Esophagus squamous epithelium (tissue), 5 donors: ENCODE results near the gene NAPB. TPM values are rescaled to one million over a fixed set of nuclear protein-coding genes. Genes with fewer than 3 reads are reported as not detected.

Experiments
- DNase-seq: peaks from one replicate; lab custom pipeline; 2025; lab: John Stamatoyannopoulos, UW
- H3K27ac ChIP-seq, 4 donors: fragments of 200-600 bp; sonication (generic); one replicate each; pipeline ENCODE4 v1.5.1; 2016 to 2019; ENCODE audit warnings: mild to moderate bottlenecking in 1 of 4
- H3K27me3 ChIP-seq, 4 donors: fragments of 200-600 bp; sonication (generic); 1 replicate in 3 of 4; 2 replicates in 1 of 4; pipeline versions ENCODE4 v1.5.1 to v1.6.0; 2017 to 2021; ENCODE audit warnings: antibody characterized with exemption in 1 of 4
- H3K36me3 ChIP-seq, 3 donors: fragments of 200-600 bp; sonication (generic); one replicate each; pipeline ENCODE4 v1.5.1; 2016 to 2019
- H3K4me1 ChIP-seq, 3 donors: fragments of 200-600 bp; sonication (generic); one replicate each; pipeline ENCODE4 v1.5.1; 2017 to 2019
- H3K4me3 ChIP-seq, 4 donors: fragments of 200-600 bp; sonication (generic); 1 replicate in 3 of 4; 2 replicates in 1 of 4; pipeline ENCODE4 v1.5.1; 2016 to 2019; ENCODE audit warnings: mild to moderate bottlenecking in 2 of 4, moderate library complexity in 1 of 4
- H3K9me3 ChIP-seq, 3 donors: fragments of 200-600 bp; sonication (generic); one replicate each; pipeline ENCODE4 v1.5.1; 2016 to 2019
- POLR2A ChIP-seq, 4 donors: fragments of 450-650 bp; IDR thresholded peaks; one replicate each; pipeline ENCODE4 v1.6.1; 2017; ENCODE audit warnings: antibody characterized with exemption in 4 of 4, mild to moderate bottlenecking in 4 of 4, moderate library complexity in 3 of 4
- WGBS, 2 donors: methylation state at CpG; one replicate each; pipeline ENCODE4 v1.1.5; 2018; 5-methylcytosine and 5-hydroxymethylcytosine counted together
- intact Hi-C: fragments of 100-400 bp; cut with DNase I; formaldehyde crosslinking; loops from one replicate; pipeline ENCODE4 v1.15.0; 2022
- total RNA-seq, 4 donors: library from RNA; depleted of rRNA; stranded (reverse); fragments of >200 nt; gene quantifications; one replicate each; pipeline ENCODE4 v1.1.0, GENCODE V29; 2016
- TF ChIP-seq, protein P1 (sequence below), 6 experiments: fragments of 450-650 bp in 4 of 6; fragments of 200-600 bp in 2 of 6; sonication (generic) in 2 of 6; IDR thresholded peaks; one replicate each; pipeline ENCODE4 v1.5.1; 2016 to 2019; ENCODE audit warnings: antibody characterized with exemption in 6 of 6, mild to moderate bottlenecking in 4 of 6, moderate library complexity in 4 of 6
- donor health status: DM: yes; HTN: yes; CAD: no.

The NAPB gene
- total RNA-seq, 4 donors from 2014 or later: 7.7 to 16.0 (median 8.7) TPM

DNA sequence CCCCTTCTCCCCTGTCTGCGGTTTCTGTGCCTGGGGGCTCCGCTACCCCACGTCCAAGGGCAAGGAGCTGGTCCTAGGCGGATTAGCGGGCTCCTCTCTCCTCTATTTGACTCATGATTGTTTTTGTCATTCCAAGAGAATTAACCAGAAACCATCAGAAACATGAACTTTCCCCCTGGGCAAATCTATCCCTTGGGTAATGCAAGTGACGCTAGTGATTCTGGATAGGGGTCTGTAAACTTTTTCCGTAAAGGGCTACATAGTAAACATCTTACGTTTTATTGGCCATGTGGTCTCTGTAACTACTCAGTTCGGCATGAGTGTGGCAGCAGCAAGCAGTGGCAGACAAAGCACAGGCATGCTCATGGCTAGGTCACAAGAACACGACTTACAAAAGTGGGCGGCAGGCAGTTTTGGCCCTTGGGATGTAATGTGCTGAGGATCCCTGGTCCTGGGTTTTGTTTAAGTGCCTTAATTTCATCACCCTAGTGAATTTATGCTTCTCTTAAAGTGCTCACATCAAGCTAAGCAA is 30.7 kb upstream of the NAPB start:
- H3K36me3 ChIP-seq: no peaks in the 10 kb centered on the region
- TF ChIP-seq POLR2A (IDR thresholded peaks at IDR 0.05): no peak
- TF ChIP-seq, protein P1, sequence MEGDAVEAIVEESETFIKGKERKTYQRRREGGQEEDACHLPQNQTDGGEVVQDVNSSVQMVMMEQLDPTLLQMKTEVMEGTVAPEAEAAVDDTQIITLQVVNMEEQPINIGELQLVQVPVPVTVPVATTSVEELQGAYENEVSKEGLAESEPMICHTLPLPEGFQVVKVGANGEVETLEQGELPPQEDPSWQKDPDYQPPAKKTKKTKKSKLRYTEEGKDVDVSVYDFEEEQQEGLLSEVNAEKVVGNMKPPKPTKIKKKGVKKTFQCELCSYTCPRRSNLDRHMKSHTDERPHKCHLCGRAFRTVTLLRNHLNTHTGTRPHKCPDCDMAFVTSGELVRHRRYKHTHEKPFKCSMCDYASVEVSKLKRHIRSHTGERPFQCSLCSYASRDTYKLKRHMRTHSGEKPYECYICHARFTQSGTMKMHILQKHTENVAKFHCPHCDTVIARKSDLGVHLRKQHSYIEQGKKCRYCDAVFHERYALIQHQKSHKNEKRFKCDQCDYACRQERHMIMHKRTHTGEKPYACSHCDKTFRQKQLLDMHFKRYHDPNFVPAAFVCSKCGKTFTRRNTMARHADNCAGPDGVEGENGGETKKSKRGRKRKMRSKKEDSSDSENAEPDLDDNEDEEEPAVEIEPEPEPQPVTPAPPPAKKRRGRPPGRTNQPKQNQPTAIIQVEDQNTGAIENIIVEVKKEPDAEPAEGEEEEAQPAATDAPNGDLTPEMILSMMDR (IDR thresholded peaks at IDR 0.05): no peak
- no peak overlapping the region for H3K4me3 ChIP-seq
- no peak overlapping the region for H3K27ac ChIP-seq
- intact Hi-C loops: no loop called here
- DNase-seq: no peak
- H3K9me3 ChIP-seq: no peaks in the 10 kb centered on the region
- 83 to 91% methylated on average over 9 to 11 of the region's 11 CpGs for WGBS, 2 donors
- no peaks in the 10 kb centered on the region for H3K4me1 ChIP-seq
- peaks cover 0 to 5% (median 0%) of the 10 kb centered on the region in 4 donors for H3K27me3 ChIP-seq

DNA sequence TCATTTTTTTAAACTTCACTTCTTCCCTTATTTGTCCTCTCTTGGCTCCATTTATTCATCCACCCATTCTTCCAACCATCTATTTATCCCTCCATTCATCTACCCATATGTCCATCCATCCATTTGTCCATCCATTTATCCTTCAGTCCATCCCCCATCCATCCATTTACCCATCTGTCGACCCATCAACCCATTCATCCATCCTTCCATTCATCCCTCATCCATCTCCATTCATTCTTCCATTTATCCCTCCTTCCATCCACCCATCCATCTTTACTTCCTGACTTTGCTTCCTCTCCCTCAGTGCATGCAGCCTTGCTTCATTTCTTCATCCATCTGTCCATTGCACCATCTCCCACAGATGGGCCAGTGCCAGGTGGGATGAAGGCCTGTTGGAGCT is 29.6 kb upstream of the NAPB start:
- no peak for TF ChIP-seq POLR2A (IDR thresholded peaks at IDR 0.05)
- TF ChIP-seq, protein P1 (IDR thresholded peaks at IDR 0.05): no peak
- intact Hi-C loops: no loop called here
- WGBS, 2 donors: 84 to 90% methylated on average over 1 of the region's 1 CpG
- H3K27me3 ChIP-seq: peaks cover 0 to 5% (median 0%) of the 10 kb centered on the region in 4 donors
- H3K4me3 ChIP-seq: no peak overlapping the region
- H3K4me1 ChIP-seq: no peaks in the 10 kb centered on the region
- no peaks in the 10 kb centered on the region for H3K9me3 ChIP-seq
- no peaks in the 10 kb centered on the region for H3K36me3 ChIP-seq
- no peak for DNase-seq
- H3K27ac ChIP-seq: no peak overlapping the region

DNA sequence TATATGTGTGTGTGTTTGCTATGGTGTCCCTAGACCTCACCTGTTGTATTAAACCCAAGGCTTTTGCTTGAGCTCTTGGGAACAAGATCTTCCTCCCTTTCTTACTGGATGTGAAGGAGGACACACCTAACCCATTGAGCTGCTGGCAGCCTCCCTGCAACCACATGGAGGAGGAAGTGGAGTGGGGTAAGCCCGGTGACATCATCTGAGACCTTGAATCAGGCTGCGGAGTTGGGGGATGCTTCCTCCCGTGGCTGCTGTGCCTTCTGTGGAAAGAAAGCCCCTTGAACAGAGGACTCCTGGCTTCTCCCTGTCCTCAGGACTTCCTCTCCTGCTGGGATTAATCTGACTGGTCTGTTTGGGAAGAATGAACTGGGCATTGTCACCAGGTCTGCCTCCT is 28.1 kb upstream of the NAPB start:
- TF ChIP-seq, protein P1 (IDR thresholded peaks at IDR 0.05): no peak
- TF ChIP-seq POLR2A (IDR thresholded peaks at IDR 0.05): no peak

DNA sequence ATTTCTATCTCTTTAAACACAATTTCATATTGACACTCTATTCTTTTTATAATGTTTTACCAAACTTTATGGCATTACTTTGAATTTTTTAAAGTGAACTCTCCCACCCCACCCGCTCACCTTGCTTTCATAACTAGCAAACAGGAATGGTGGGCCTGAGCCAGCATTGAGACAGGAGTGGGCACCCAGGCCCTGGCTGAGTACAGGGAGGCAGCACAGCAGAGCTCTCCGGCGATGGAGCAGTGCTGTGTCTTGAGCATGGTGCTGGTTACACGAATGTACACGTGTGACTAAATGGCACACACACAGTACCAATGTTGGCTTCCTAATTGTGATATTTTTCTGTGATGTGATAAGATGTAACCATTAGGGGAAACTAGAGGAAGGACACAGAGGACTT is 26.9 kb upstream of the NAPB start:
- Histone ChIP-seq H3K36me3 (no peaks in the 10 kb centered on the region), H3K27me3 (no peaks in the 10 kb centered on the region), H3K27ac (no peak overlapping the region), H3K4me1 (no peaks in the 10 kb centered on the region), H3K9me3 (no peaks in the 10 kb centered on the region), H3K4me3 (no peak overlapping the region)
- WGBS, 2 donors: 87 to 96% methylated on average over 5 of the region's 5 CpGs
- intact Hi-C loops: no loop called here
- no peak for DNase-seq
- TF ChIP-seq POLR2A (IDR thresholded peaks at IDR 0.05): no peak
- TF ChIP-seq, protein P1 (IDR thresholded peaks at IDR 0.05): no peak

More for the DNA sequence above, 28.1 kb upstream of the NAPB start:
- no peak overlapping the region for H3K27ac ChIP-seq
- H3K9me3 ChIP-seq: no peaks in the 10 kb centered on the region
- no peak overlapping the region for H3K4me3 ChIP-seq
- H3K36me3 ChIP-seq: no peaks in the 10 kb centered on the region
- DNase-seq: no peak
- peaks cover 0 to 5% (median 0%) of the 10 kb centered on the region in 4 donors for H3K27me3 ChIP-seq
- 40% methylated on average over 1 of the region's 3 CpGs for WGBS, 2 donors
- H3K4me1 ChIP-seq: no peaks in the 10 kb centered on the region
- intact Hi-C loops: no loop called here

DNA sequence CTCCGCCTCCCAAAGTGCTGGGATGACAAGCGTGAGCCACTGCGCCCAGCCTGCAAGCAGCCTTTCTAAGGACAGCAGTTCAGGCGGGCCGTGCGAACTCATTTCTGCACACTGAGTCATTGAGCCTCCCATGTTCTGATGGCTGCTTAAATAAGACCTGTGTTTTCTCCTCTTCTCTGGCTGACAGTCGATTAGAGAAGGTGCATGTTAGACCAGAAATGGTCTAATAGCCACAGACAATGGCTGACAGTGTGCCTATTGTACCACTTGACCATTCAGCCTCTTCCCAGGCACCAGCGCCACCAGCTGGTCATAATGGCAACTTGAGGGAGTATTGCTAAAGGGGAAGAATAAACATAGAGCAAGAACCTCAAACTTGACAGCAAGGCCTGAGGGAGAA is 25.2 kb upstream of the NAPB start:
- H3K27me3 ChIP-seq: no peaks in the 10 kb centered on the region
- no peak overlapping the region for H3K27ac ChIP-seq
- no peak for DNase-seq
- no peak overlapping the region for H3K4me3 ChIP-seq
- TF ChIP-seq, protein P1 (IDR thresholded peaks at IDR 0.05): peak in 5 of 6 experiments; percentile 23 to 46 (median 25)
- TF ChIP-seq POLR2A (IDR thresholded peaks at IDR 0.05): no peak
- intact Hi-C loops: no loop called here
- H3K4me1 ChIP-seq: peaks cover 0 to 8% (median 0%) of the 10 kb centered on the region in 3 donors
- WGBS, 2 donors: 66 to 74% methylated on average over 7 to 8 of the region's 8 CpGs
- H3K9me3 ChIP-seq: no peaks in the 10 kb centered on the region
- no peaks in the 10 kb centered on the region for H3K36me3 ChIP-seq
